ENCODE data around the gene SPNS2.

Gene SPNS2

DNA sequence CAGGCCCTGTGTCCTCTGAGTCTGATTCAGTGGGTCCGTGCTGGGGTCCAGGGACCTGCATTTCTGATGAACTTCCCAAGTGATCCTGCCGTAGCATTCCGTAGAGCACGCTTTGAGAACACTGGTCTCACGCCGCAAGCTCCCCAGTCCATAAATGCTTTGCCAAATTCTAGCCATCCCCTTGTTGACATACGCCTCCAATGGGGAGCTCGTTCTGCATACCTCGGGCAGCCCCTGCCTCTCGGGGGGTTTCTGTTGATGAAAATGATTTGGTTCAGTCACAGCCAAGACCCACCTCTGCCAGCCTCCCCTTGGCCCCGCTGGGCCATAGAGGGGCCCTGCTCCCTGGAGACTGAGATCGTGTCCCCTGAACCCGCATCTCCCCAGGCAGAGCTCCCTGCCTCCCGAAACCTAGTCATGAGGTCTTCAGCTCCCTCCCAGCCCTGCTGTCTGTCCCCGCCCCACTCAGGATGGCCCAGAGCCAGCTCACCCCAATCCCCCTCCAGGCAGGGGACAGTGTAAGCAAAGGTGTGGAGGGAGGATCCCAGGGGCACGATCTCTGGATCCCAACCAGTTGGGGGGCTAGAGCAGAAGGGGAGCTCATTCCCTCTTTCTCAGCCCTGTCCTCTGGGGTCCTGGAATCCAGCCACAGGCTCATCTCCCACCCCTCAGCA, 16.2 kb upstream of the SPNS2 start:
- Histone ChIP-seq H3K27me3 (ENCODE audit: control insufficient read depth, insufficient read depth, low read length) (no peaks in the 10 kb centered on the region), H3K4me1 (ENCODE audit: control insufficient read depth, low read depth, low read length) (no peaks in the 10 kb centered on the region), H3K9ac (ENCODE audit: low read length) (no peak overlapping the region), H3K9me3 (ENCODE audit: control insufficient read depth, low read depth, low read length) (no peaks in the 10 kb centered on the region), H3K4me3 (ENCODE audit: low read length) (no peak overlapping the region), H3K36me3 (ENCODE audit: control insufficient read depth, low read depth, low read length) (no peaks in the 10 kb centered on the region), H3K27ac (ENCODE audit: low read length) (no peak overlapping the region)

GRCh38 chr17:4483012-4483840, 15.5 kb upstream of the SPNS2 start:
- no peak overlapping the region for H3K4me3 ChIP-seq (ENCODE audit: low read length)
- no peaks in the 10 kb centered on the region for H3K27me3 ChIP-seq (ENCODE audit: control insufficient read depth, insufficient read depth, low read length)
- H3K27ac ChIP-seq (ENCODE audit: low read length) = no peak overlapping the region
- no peaks in the 10 kb centered on the region for H3K9me3 ChIP-seq (ENCODE audit: control insufficient read depth, low read depth, low read length)
- H3K36me3 ChIP-seq (ENCODE audit: control insufficient read depth, low read depth, low read length) = no peaks in the 10 kb centered on the region
- H3K9ac ChIP-seq (ENCODE audit: low read length) = no peak overlapping the region
- no peaks in the 10 kb centered on the region for H3K4me1 ChIP-seq (ENCODE audit: control insufficient read depth, low read depth, low read length)

- Histone ChIP-seq H3K36me3 (ENCODE audit: control insufficient read depth, low read depth, low read length) (no peaks in the 10 kb centered on the region), H3K4me1 (ENCODE audit: control insufficient read depth, low read depth, low read length) (no peaks in the 10 kb centered on the region), H3K9me3 (ENCODE audit: control insufficient read depth, low read depth, low read length) (no peaks in the 10 kb centered on the region), H3K4me3 (ENCODE audit: low read length) (no peak overlapping the region), H3K27ac (ENCODE audit: low read length) (no peak overlapping the region), H3K9ac (ENCODE audit: low read length) (no peak overlapping the region), H3K27me3 (ENCODE audit: control insufficient read depth, insufficient read depth, low read length) (no peaks in the 10 kb centered on the region)
Measured at GRCh38 chr17:4485676-4486646, 12.7 kb upstream of the SPNS2 start.

DNA sequence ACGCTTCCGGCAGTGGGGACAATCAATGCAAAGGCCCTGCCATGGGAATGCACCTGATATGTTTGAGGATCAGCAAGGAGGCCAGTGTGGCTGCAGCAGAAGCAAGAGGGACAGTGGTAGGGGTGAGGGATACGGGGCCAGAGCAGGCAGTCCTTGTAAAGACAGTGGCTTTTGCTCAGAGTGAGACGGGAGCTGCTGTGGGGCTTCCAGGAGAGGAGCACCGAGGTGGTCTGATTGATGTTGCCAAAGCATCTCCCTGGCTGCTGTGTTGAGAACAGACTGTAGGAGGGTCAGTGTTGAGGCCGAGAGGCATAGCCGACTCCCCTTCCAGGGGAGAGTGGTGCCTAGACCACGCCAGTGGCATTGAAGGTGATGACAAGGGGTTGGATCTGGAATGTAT, 11.4 kb upstream of the SPNS2 start:
- Histone ChIP-seq H3K27ac (ENCODE audit: low read length) (no peak overlapping the region), H3K4me3 (ENCODE audit: low read length) (no peak overlapping the region), H3K36me3 (ENCODE audit: control insufficient read depth, low read depth, low read length) (no peaks in the 10 kb centered on the region), H3K9ac (ENCODE audit: low read length) (no peak overlapping the region), H3K27me3 (ENCODE audit: control insufficient read depth, insufficient read depth, low read length) (no peaks in the 10 kb centered on the region), H3K9me3 (ENCODE audit: control insufficient read depth, low read depth, low read length) (no peaks in the 10 kb centered on the region), H3K4me1 (ENCODE audit: control insufficient read depth, low read depth, low read length) (no peaks in the 10 kb centered on the region)

DNA sequence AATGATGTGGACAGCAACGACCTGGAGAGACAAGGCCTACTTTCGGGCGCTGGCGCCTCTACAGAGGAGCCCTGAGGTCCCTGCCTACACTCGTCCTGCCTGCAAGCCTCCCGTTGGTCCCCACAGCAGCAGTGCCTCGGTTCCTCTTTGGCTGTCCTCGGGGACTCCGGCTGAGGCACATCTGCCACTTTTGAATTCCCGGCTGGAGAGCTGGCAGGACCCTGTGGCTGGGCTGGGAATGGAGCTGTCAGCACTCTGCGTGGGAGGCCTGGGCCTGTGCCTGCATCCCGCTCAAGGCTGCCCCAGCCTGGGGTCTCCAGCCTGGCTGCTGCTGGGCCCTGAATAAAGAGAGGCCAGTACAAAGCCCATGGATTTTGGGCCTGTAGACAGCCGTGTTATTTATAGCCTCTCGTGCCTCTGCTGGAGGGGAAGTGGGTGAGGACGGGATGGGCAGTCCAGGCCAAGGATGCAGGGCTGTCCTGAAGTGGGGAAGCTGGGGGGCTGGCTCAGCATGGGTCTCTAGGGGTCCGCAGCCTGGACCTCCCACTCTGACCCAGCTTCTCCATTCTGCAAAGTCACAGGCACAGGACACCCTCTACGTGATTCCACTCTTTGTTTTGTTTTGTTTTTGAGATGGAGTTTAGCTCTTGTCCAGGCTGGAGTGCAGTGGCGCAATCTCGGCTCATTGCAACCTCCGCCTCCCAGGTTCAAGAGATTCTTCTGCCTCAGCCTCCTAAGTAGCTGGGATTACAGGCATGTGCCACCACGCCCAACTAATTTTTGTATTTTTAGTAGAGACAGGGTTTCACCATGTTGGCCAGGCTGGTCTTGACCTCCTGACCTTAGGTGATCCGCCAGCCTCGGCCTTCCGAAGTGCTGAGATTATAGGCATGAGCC, 10.6 kb upstream of the SPNS2 start:
- Histone ChIP-seq H3K9me3 (ENCODE audit: control insufficient read depth, low read depth, low read length) (no peaks in the 10 kb centered on the region), H3K27ac (ENCODE audit: low read length) (no peak overlapping the region), H3K27me3 (ENCODE audit: control insufficient read depth, insufficient read depth, low read length) (no peaks in the 10 kb centered on the region), H3K36me3 (ENCODE audit: control insufficient read depth, low read depth, low read length) (no peaks in the 10 kb centered on the region), H3K4me1 (ENCODE audit: control insufficient read depth, low read depth, low read length) (no peaks in the 10 kb centered on the region), H3K4me3 (ENCODE audit: low read length) (no peak overlapping the region), H3K9ac (ENCODE audit: low read length) (no peak overlapping the region)

- H3K27me3 ChIP-seq (ENCODE audit: control insufficient read depth, insufficient read depth, low read length) = no peaks in the 10 kb centered on the region
- no peak overlapping the region for H3K27ac ChIP-seq (ENCODE audit: low read length)
- no peak overlapping the region for H3K9ac ChIP-seq (ENCODE audit: low read length)
- H3K36me3 ChIP-seq (ENCODE audit: control insufficient read depth, low read depth, low read length) = no peaks in the 10 kb centered on the region
- no peaks in the 10 kb centered on the region for H3K4me1 ChIP-seq (ENCODE audit: control insufficient read depth, low read depth, low read length)
- H3K4me3 ChIP-seq (ENCODE audit: low read length) = no peak overlapping the region
- no peaks in the 10 kb centered on the region for H3K9me3 ChIP-seq (ENCODE audit: control insufficient read depth, low read depth, low read length)
Measured at GRCh38 chr17:4488989-4489595, 9.6 kb upstream of the SPNS2 start.

- H3K27me3 ChIP-seq (ENCODE audit: control insufficient read depth, insufficient read depth, low read length) = no peaks in the 10 kb centered on the region
- H3K36me3 ChIP-seq (ENCODE audit: control insufficient read depth, low read depth, low read length) = no peaks in the 10 kb centered on the region
- H3K4me1 ChIP-seq (ENCODE audit: control insufficient read depth, low read depth, low read length) = no peaks in the 10 kb centered on the region
- no peak overlapping the region for H3K9ac ChIP-seq (ENCODE audit: low read length)
- H3K4me3 ChIP-seq (ENCODE audit: low read length) = no peak overlapping the region
- no peak overlapping the region for H3K27ac ChIP-seq (ENCODE audit: low read length)
- H3K9me3 ChIP-seq (ENCODE audit: control insufficient read depth, low read depth, low read length) = no peaks in the 10 kb centered on the region
Measured at GRCh38 chr17:4490109-4490591, 8.5 kb upstream of the SPNS2 start.

DNA sequence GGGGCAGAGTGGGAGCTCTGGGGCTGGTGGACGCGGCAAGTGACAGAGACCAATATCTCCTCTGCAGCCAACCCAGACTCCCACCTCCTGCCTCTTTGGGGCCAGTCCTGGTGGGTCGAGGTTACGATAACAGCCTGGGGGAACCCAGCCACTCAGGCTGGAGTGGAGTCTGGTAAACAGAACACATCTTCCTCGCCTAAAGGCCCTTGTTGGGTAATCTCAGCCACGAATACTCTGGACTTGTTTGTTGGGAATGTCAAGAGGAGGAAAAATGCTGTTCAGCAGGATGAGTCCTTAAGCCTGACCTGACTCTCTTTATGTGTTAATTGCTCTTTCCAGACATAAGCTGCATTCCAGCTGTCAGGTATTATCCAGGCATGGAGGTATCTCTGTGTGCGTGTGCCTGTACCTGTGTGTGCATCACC, 8.0 kb upstream of the SPNS2 start:
- Histone ChIP-seq H3K4me3 (ENCODE audit: low read length) (no peak overlapping the region), H3K27me3 (ENCODE audit: control insufficient read depth, insufficient read depth, low read length) (no peaks in the 10 kb centered on the region), H3K9ac (ENCODE audit: low read length) (no peak overlapping the region), H3K27ac (ENCODE audit: low read length) (no peak overlapping the region), H3K4me1 (ENCODE audit: control insufficient read depth, low read depth, low read length) (no peaks in the 10 kb centered on the region), H3K9me3 (ENCODE audit: control insufficient read depth, low read depth, low read length) (no peaks in the 10 kb centered on the region), H3K36me3 (ENCODE audit: control insufficient read depth, low read depth, low read length) (no peaks in the 10 kb centered on the region)

DNA sequence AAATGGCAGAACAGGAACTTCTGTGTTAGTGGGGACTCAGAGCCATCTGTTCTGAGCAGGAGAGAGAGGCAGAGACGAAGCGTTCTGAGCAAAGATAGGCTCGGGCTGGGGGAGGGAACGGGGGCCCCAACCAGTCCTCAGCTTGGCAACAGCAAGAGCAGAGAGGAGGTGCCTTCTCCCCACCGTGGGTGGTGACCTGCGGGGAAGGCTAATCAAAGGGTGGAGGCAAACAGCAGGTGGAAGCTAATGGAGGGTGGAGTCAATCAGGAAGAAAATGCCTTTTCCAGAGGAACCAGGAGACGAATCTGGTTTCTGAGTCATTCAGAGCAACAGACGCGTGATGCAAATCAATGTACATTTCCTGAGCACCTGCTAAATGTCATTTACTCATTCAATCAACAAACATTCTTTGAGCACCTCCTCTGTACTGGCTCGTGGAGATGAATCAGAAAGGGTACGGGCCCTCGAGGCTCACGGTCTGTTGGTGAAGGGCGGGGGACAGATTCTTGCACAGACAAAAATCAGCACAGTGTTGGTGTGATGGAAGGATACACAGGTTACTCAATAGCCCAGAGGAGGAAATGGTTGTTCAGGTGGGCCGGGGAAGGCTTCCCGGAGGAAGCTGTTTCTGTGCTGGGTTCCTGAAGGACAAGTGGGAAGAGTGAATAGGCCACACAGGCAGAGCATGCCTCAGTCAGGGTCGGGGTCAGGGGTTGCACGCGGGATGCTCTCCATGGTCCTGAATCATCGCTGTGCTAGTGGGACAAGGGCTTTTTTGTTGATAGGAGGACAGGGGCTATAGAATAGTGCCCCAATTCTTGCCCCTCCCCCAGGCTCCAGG, 5.7 kb upstream of the SPNS2 start:
- H3K27me3 ChIP-seq (ENCODE audit: control insufficient read depth, insufficient read depth, low read length) = peaks cover 18% of the 10 kb centered on the region
- no peaks in the 10 kb centered on the region for H3K36me3 ChIP-seq (ENCODE audit: control insufficient read depth, low read depth, low read length)
- H3K4me1 ChIP-seq (ENCODE audit: control insufficient read depth, low read depth, low read length) = no peaks in the 10 kb centered on the region
- no peak overlapping the region for H3K4me3 ChIP-seq (ENCODE audit: low read length)
- H3K27ac ChIP-seq (ENCODE audit: low read length) = no peak overlapping the region
- no peaks in the 10 kb centered on the region for H3K9me3 ChIP-seq (ENCODE audit: control insufficient read depth, low read depth, low read length)
- H3K9ac ChIP-seq (ENCODE audit: low read length) = no peak overlapping the region

Measured in iPS-18a (cell line).